ENCODE measurements around the gene VOPP1. TPM values are rescaled to one million over a fixed set of nuclear protein-coding genes. Genes with fewer than 3 reads are reported as not detected.

The VOPP1 gene
- total and polyA plus RNA-seq, 9 donors, result 28.0 to 52.1 (median 48.6) TPM

- Histone ChIP-seq H3K27me3 (no peaks in the 10 kb centered on the region), H3K36me3 (no peaks in the 10 kb centered on the region), H3K27ac (no peak overlapping the region), H3K9me3 (no peaks in the 10 kb centered on the region), H3K4me3 (no peak overlapping the region), H3K4me1 (ENCODE audit: insufficient read depth) (no peaks in the 10 kb centered on the region)
- 64 to 83% (median 80%) methylated on average over 2 of the region's 2 CpGs for WGBS, 3 donors
- DNase-seq, result no peak
- no peak for TF ChIP-seq EP300 (IDR thresholded peaks at IDR 0.05)
- no peak for TF ChIP-seq POLR2A (IDR thresholded peaks at IDR 0.05)
- TF ChIP-seq CTCF (IDR thresholded peaks at IDR 0.05), result no peak
- intact Hi-C loops (cut with DNase I), result no loop called here
Observed at GRCh38 chr7:55470261-55470660, 102.0 kb downstream of the VOPP1 start.

GRCh38 chr7:55469721-55470120 is 102.6 kb downstream of the VOPP1 start:
- H3K27me3 ChIP-seq, result no peaks in the 10 kb centered on the region
- no peaks in the 10 kb centered on the region for H3K36me3 ChIP-seq
- no peak overlapping the region for H3K4me3 ChIP-seq
- H3K9me3 ChIP-seq, result no peaks in the 10 kb centered on the region
- no peaks in the 10 kb centered on the region for H3K4me1 ChIP-seq (ENCODE audit: insufficient read depth)
- TF ChIP-seq EP300 (IDR thresholded peaks at IDR 0.05), result no peak
- no peak for TF ChIP-seq CTCF (IDR thresholded peaks at IDR 0.05)
- no peak for TF ChIP-seq POLR2A (IDR thresholded peaks at IDR 0.05)
- DNase-seq, result no peak
- H3K27ac ChIP-seq, result no peak overlapping the region
- intact Hi-C loops (cut with DNase I), result no loop called here
- 45 to 67% (median 61%) methylated on average over 3 of the region's 3 CpGs for WGBS, 3 donors

GRCh38 chr7:55469271-55469681 is 103.0 kb downstream of the VOPP1 start:
- no peak for DNase-seq
- Histone ChIP-seq H3K27ac (no peak overlapping the region), H3K9me3 (no peaks in the 10 kb centered on the region), H3K4me1 (ENCODE audit: insufficient read depth) (no peaks in the 10 kb centered on the region), H3K36me3 (no peaks in the 10 kb centered on the region), H3K4me3 (no peak overlapping the region), H3K27me3 (no peaks in the 10 kb centered on the region)
- TF ChIP-seq POLR2A (IDR thresholded peaks at IDR 0.05) (no peak), EP300 (IDR thresholded peaks at IDR 0.05) (no peak), CTCF (IDR thresholded peaks at IDR 0.05) (no peak)
- 38 to 54% (median 51%) methylated on average over 2 of the region's 2 CpGs for WGBS, 3 donors
- intact Hi-C loops (cut with DNase I), result no loop called here

- no peaks in the 10 kb centered on the region for H3K9me3 ChIP-seq
- no peak for DNase-seq
- TF ChIP-seq EP300 (IDR thresholded peaks at IDR 0.05), result no peak
- no peak for TF ChIP-seq POLR2A (IDR thresholded peaks at IDR 0.05)
- no peak for TF ChIP-seq CTCF (IDR thresholded peaks at IDR 0.05)
- no peak overlapping the region for H3K27ac ChIP-seq
- no peaks in the 10 kb centered on the region for H3K4me1 ChIP-seq (ENCODE audit: insufficient read depth)
- H3K27me3 ChIP-seq, result no peaks in the 10 kb centered on the region
- H3K36me3 ChIP-seq, result no peaks in the 10 kb centered on the region
- 97% methylated on average over 8 of the region's 8 CpGs for WGBS, 3 donors
- H3K4me3 ChIP-seq, result no peak overlapping the region
- intact Hi-C loops (cut with DNase I), result no loop called here
Observed at GRCh38 chr7:55468495-55468894, 103.8 kb downstream of the VOPP1 start.

Data from ovary (tissue), 9 donors.